Stimulated activated naive CD8-positive, alpha-beta T cell treated with anti-CD3 and anti-CD28 coated beads, Interleukin-15, Interleukin-2, amounts not matched to agents 100 ng/mL and 50 ng/mL, for 24 hours (primary cell): ENCODE measurements around the gene BRICD5.

ENCODE experiments used
- H3K27ac Mint-ChIP-seq: one replicate; pipeline ENCODE4 v1.8.0; 2021; ENCODE audit warnings: mild to moderate bottlenecking, mixed read lengths
- H3K27me3 Mint-ChIP-seq: one replicate; pipeline ENCODE4 v1.8.0; 2021; ENCODE audit warnings: mixed read lengths
- H3K36me3 Mint-ChIP-seq: one replicate; pipeline ENCODE4 v1.8.0; 2021; ENCODE audit warnings: low read depth, mixed read lengths
- H3K4me1 Mint-ChIP-seq: one replicate; pipeline ENCODE4 v1.8.0; 2021; ENCODE audit warnings: low read depth, mixed read lengths
- H3K4me3 Mint-ChIP-seq: one replicate; pipeline ENCODE4 v1.8.0; 2021; ENCODE audit warnings: mild to moderate bottlenecking, mixed read lengths
- H3K9me3 Mint-ChIP-seq: one replicate; pipeline ENCODE4 v1.8.0; 2021; ENCODE audit warnings: mixed read lengths

The BRICD5 gene

GRCh38 chr16:2200313-2200712, 10.3 kb downstream of the BRICD5 start:
- Mint-ChIP-seq H3K4me1 (peaks cover 11% of the 10 kb centered on the region), H3K27ac (no peak overlapping the region), H3K27me3 (peaks cover 21% of the 10 kb centered on the region), H3K4me3 (no peak overlapping the region), H3K9me3 (no peaks in the 10 kb centered on the region), H3K36me3 (no peaks in the 10 kb centered on the region)

GRCh38 chr16:2199621-2200139, 11.0 kb downstream of the BRICD5 start:
- Mint-ChIP-seq H3K4me3 (no peak overlapping the region), H3K36me3 (no peaks in the 10 kb centered on the region), H3K27me3 (peaks cover 25% of the 10 kb centered on the region), H3K9me3 (no peaks in the 10 kb centered on the region), H3K4me1 (peaks cover 13% of the 10 kb centered on the region), H3K27ac (no peak overlapping the region)

- H3K36me3 Mint-ChIP-seq, result no peaks in the 10 kb centered on the region
- peaks cover 26% of the 10 kb centered on the region for H3K27me3 Mint-ChIP-seq
- no peak overlapping the region for H3K4me3 Mint-ChIP-seq
- no peak overlapping the region for H3K27ac Mint-ChIP-seq
- peaks cover 8% of the 10 kb centered on the region for H3K4me1 Mint-ChIP-seq
- H3K9me3 Mint-ChIP-seq, result no peaks in the 10 kb centered on the region
Measured at GRCh38 chr16:2199095-2199494, 11.6 kb downstream of the BRICD5 start.

- H3K27me3 Mint-ChIP-seq, result peaks cover 26% of the 10 kb centered on the region
- H3K9me3 Mint-ChIP-seq, result no peaks in the 10 kb centered on the region
- H3K36me3 Mint-ChIP-seq, result no peaks in the 10 kb centered on the region
- peaks cover 3% of the 10 kb centered on the region for H3K4me1 Mint-ChIP-seq
- H3K27ac Mint-ChIP-seq, result no peak overlapping the region
- H3K4me3 Mint-ChIP-seq, result no peak overlapping the region
Measured at GRCh38 chr16:2198283-2198682, 12.4 kb downstream of the BRICD5 start.

- no peaks in the 10 kb centered on the region for H3K36me3 Mint-ChIP-seq
- no peak overlapping the region for H3K4me3 Mint-ChIP-seq
- H3K27ac Mint-ChIP-seq, result no peak overlapping the region
- H3K27me3 Mint-ChIP-seq, result peaks cover 26% of the 10 kb centered on the region
- H3K4me1 Mint-ChIP-seq, result peaks cover 3% of the 10 kb centered on the region
- H3K9me3 Mint-ChIP-seq, result no peaks in the 10 kb centered on the region
Measured at GRCh38 chr16:2197765-2198164, 12.9 kb downstream of the BRICD5 start.

DNA sequence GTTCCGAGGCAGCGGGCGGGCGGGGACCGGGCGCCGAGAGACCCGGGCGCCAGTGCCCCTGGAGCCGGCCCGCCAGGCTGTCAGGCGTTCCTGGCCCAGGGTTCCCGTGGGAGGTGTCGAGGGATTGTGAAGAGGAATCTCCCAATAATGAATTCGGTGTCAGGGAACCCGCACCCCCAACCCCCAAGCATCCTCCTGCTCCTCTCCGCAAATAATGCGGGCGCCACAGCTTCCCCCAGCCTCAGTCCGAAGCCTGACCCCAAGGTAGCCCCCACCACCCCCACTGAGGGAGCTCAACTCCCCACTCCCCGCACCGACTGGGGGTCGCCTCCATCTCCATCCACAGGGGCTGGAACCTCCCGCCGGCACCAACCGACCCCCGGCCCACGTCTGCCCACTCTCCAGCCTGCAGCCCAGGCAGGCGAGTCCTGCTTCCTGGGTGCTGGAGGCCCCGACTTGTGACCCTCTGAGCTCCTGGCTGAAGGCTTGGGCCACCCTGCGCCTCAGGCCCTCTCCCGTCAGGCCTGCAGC, 13.6 kb downstream of the BRICD5 start:
- H3K9me3 Mint-ChIP-seq, result no peaks in the 10 kb centered on the region
- H3K27me3 Mint-ChIP-seq, result peaks cover 26% of the 10 kb centered on the region
- H3K36me3 Mint-ChIP-seq, result no peaks in the 10 kb centered on the region
- no peak overlapping the region for H3K27ac Mint-ChIP-seq
- peaks cover 3% of the 10 kb centered on the region for H3K4me1 Mint-ChIP-seq
- peak overlapping the region; percentile 30 for H3K4me3 Mint-ChIP-seq

DNA sequence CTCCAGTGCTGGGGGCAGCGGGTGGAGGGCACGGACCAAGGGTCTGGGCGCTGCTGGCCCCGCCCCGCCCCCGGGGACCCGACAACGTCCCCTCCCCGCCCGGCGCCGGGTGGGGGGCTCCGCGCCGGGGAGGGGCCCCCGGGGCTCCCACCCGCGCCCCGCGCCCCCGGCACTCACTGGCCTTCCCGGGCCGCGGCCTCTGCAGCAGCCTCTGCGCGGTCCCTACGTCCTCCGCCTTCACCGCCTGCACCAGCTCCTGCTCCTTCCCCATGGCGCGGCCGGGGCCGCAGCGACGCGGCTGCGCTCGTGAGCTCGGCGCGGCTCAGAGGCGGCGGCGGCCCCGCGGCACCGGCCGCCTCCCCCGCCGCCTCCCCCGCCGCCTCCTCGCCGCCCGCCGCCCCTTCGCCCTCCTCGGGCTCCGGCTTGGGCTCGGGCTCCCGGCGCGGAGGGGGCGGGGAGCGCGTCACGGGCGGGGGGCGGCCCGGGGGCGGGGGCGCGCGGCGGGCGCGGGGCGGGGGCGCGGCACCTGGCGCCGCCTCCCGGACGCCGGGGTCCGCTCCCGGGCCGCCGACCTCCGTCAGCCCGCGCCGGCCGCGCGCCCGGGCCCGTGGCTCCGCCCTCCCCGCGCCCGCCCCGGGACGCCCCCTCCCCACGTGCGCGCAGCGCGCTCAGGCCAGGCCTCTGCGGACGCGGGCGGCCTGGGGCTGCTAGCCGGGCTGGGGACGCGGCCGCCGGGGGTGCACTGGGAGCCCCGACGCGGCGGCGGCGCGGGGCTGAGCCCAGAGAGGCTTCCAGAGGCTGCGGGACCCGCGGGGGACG, 14.3 kb downstream of the BRICD5 start, which contains the start of gene CASKIN1:
TSS of gene CASKIN1 (minus strand) at position 444 of the 819 bp plus-strand sequence. CDS start at position 271, 173 bp downstream.
- no peaks in the 10 kb centered on the region for H3K9me3 Mint-ChIP-seq
- no peaks in the 10 kb centered on the region for H3K36me3 Mint-ChIP-seq
- H3K27me3 Mint-ChIP-seq, result peaks cover 26% of the 10 kb centered on the region
- H3K27ac Mint-ChIP-seq, result no peak within 1 kb of the TSS
- peaks cover 3% of the 10 kb centered on the region for H3K4me1 Mint-ChIP-seq
- H3K4me3 Mint-ChIP-seq, result peak within 1 kb of the TSS; percentile 30

DNA sequence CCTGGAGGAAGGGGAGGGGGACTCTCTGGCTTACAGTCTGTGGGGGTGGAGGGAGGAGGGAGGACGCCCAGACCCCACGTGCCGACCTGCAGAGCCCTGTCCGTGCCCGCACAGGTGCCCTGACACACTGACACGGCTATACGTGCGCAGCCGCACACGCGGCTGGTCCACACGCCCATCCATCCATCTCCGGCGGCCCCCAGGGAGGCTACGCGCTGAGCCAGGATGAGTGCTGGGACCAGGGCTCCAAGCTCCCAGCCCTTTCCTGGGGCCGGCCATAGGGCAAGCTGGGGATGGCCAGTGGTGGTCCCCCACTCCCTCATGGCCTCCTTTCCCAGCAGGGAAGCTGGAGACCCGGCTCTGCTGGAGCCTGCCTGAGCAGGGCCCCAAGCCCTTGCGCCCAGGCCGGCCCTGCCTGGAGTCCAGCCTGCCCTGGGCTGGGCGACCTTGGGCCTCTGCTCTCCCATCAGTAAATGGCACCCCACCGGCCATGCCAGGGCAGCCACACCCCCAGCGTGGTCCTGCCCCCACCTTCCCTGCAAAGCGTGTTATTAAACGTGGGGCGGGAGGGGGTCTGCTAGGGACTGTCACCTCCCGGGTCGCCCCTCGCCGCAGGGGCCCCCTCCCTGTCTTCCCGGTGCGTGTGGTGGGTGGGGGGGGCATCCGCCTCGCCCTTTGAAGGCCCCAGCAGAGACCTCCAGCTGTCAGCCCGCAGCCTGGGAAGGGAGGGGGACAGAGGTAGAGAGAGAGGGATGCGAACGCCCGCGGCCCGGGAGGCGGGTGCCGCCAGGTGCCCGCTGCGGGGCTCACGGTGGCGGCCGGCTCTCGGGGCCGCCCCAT, 15.1 kb downstream of the BRICD5 start:
- Mint-ChIP-seq H3K36me3 (no peaks in the 10 kb centered on the region), H3K4me3 (no peak overlapping the region), H3K27me3 (peaks cover 26% of the 10 kb centered on the region), H3K27ac (no peak overlapping the region), H3K4me1 (peaks cover 3% of the 10 kb centered on the region), H3K9me3 (no peaks in the 10 kb centered on the region)

DNA sequence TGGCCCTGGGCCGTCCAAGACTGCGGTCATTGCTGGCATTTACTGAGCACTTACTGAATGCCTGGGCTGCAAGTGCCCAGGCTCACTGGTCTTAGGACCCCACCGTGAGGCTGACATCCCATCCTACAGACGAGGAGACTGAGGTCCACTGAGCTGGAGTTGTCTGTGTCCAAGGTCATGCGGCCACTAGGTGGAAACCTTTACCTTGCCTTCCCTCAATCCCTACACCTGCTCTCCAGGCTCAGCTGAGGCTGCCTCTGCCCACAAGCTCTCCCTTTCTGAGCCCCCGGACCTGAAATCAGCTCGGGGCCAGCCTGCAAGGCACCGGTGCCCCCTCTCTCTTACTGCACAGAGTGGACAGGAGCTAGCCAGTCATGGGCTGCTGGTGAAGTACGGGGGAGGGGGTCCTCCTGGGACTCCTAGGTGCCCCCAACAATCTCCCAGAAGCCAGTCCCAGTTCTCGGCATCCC, 15.8 kb downstream of the BRICD5 start:
- no peaks in the 10 kb centered on the region for H3K36me3 Mint-ChIP-seq
- H3K27me3 Mint-ChIP-seq, result peaks cover 26% of the 10 kb centered on the region
- no peak overlapping the region for H3K27ac Mint-ChIP-seq
- H3K4me1 Mint-ChIP-seq, result peaks cover 3% of the 10 kb centered on the region
- no peaks in the 10 kb centered on the region for H3K9me3 Mint-ChIP-seq
- H3K4me3 Mint-ChIP-seq, result no peak overlapping the region

- Mint-ChIP-seq H3K27me3 (peaks cover 26% of the 10 kb centered on the region), H3K4me3 (no peak overlapping the region), H3K9me3 (no peaks in the 10 kb centered on the region), H3K36me3 (no peaks in the 10 kb centered on the region), H3K4me1 (peaks cover 3% of the 10 kb centered on the region), H3K27ac (no peak overlapping the region)
Measured at GRCh38 chr16:2194166-2194834, 16.4 kb downstream of the BRICD5 start.

DNA sequence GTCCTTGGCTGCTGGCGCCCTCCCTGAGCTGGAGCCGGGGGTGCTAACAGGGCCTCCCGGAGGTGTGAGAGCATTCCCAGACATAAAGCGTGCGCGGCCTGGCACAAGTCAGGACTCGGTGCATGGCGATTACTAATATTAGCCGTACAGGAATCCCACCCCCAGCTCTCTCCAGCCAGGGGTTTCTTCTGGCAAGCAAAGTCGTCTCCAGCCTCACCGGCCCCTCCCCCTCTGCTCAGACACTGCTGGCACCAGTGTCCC, 19.3 kb downstream of the BRICD5 start:
- Mint-ChIP-seq H3K36me3 (no peaks in the 10 kb centered on the region), H3K27ac (no peak overlapping the region), H3K4me3 (no peak overlapping the region), H3K9me3 (no peaks in the 10 kb centered on the region), H3K4me1 (peaks cover 3% of the 10 kb centered on the region), H3K27me3 (peaks cover 5% of the 10 kb centered on the region)

GRCh38 chr16:2190659-2191445, 19.8 kb downstream of the BRICD5 start:
- Mint-ChIP-seq H3K4me3 (no peak overlapping the region), H3K27ac (no peak overlapping the region), H3K36me3 (no peaks in the 10 kb centered on the region), H3K4me1 (peaks cover 3% of the 10 kb centered on the region), H3K27me3 (peaks cover 5% of the 10 kb centered on the region), H3K9me3 (no peaks in the 10 kb centered on the region)

GRCh38 chr16:2190002-2190658, 20.5 kb downstream of the BRICD5 start:
- Mint-ChIP-seq H3K27ac (no peak overlapping the region), H3K36me3 (no peaks in the 10 kb centered on the region), H3K4me3 (no peak overlapping the region), H3K9me3 (no peaks in the 10 kb centered on the region), H3K4me1 (peaks cover 3% of the 10 kb centered on the region), H3K27me3 (peaks cover 5% of the 10 kb centered on the region)
